ENCODE results near the gene ZNF440. TPM values are rescaled to one million over a fixed set of nuclear protein-coding genes. Genes with fewer than 3 reads are reported as not detected.

ZNF440 gene
- total RNA-seq, result 10 to 100 TPM; 11.9 to 16.0 (median 13.8) TPM

DNA sequence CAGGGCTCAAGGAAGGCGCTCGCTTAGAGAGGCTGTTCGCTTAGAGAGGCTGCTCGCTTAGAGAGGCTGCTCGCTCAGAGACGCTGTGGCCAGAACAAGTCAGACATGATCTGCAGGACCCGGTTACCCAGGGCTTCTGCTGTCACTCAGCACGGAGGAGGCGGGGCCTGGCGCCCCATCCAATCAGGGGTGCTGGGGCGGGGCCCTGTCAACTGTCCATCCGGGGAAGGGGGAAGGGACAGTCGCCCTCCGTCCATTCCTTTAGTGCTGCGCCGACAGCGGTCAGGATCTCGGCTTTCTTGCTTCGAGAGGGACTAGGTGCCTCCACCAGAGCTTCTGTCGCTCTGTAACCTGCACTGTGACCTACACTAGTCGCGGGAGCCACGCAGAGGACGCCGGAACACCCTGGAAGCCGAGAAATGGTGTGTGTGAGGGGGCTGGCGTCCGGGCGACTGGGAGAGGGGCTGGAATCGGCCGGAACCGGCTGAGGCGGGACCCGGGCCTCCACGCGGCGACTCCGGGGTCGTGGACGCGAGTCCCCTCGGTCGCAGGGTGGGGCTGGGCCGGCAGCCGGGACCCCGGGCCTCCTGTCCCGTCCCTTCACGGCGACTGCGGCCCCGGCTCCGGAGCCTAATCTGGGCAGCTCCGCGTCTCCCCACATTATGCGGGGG, at the start of gene ZNF440:
Gene ZNF440, plus strand, starts transcription at position 245 of the 671 bp plus-strand sequence. Its CDS starts 175 bp downstream, at position 420.
- Histone ChIP-seq H3K36me3 (no peaks in the 10 kb centered on the region), H3K27ac (peak within 1 kb of the TSS; percentile 63 to 81 (median 75)), H3K9me3 (no peaks in the 10 kb centered on the region), H3K27me3 (no peaks in the 10 kb centered on the region), H3K4me1 (peaks cover 0 to 11% of the 10 kb centered on the region in 2 donors), H3K4me3 (replicated peaks in 1 of 3) (peak within 1 kb of the TSS; percentile 52 to 77 (median 65))
- 0 to 2% methylated on average over 15 to 38 of the region's 55 CpGs for WGBS, 2 donors
- peak; percentile 98 for DNase-seq
- intact Hi-C loops (cut with DNase I), result no loop called here
- TF ChIP-seq POLR2A (IDR thresholded peaks at IDR 0.05), result peak; percentile 64 to 98
- TF ChIP-seq, protein P1, sequence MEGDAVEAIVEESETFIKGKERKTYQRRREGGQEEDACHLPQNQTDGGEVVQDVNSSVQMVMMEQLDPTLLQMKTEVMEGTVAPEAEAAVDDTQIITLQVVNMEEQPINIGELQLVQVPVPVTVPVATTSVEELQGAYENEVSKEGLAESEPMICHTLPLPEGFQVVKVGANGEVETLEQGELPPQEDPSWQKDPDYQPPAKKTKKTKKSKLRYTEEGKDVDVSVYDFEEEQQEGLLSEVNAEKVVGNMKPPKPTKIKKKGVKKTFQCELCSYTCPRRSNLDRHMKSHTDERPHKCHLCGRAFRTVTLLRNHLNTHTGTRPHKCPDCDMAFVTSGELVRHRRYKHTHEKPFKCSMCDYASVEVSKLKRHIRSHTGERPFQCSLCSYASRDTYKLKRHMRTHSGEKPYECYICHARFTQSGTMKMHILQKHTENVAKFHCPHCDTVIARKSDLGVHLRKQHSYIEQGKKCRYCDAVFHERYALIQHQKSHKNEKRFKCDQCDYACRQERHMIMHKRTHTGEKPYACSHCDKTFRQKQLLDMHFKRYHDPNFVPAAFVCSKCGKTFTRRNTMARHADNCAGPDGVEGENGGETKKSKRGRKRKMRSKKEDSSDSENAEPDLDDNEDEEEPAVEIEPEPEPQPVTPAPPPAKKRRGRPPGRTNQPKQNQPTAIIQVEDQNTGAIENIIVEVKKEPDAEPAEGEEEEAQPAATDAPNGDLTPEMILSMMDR (IDR thresholded peaks at IDR 0.05), result no peak

GRCh38 chr19:11766597-11767591, 47.2 kb upstream of the ZNF440 start, which contains the start of gene ZNF441:
Gene ZNF441 (plus strand): TSS chr19:11767000. CDS start chr19:11767194, 194 bp downstream.
- Histone ChIP-seq H3K27me3 (no peaks in the 10 kb centered on the region), H3K36me3 (no peaks in the 10 kb centered on the region), H3K27ac (peak within 1 kb of the TSS; percentile 72 to 91 (median 91)), H3K4me1 (peaks cover 10 to 19% of the 10 kb centered on the region in 2 donors), H3K4me3 (replicated peaks in 1 of 3) (peak within 1 kb of the TSS; percentile 29 to 63 (median 61)), H3K9me3 (no peaks in the 10 kb centered on the region)
- 0 to 1% methylated on average over 5 to 27 of the region's 61 CpGs for WGBS, 2 donors
- peak; percentile 35 to 87 for TF ChIP-seq POLR2A (IDR thresholded peaks at IDR 0.05)
- TF ChIP-seq, protein P1 (IDR thresholded peaks at IDR 0.05), result no peak
- intact Hi-C loops (cut with DNase I), result no loop called here
- peak; percentile 98 to 99 for DNase-seq

DNA sequence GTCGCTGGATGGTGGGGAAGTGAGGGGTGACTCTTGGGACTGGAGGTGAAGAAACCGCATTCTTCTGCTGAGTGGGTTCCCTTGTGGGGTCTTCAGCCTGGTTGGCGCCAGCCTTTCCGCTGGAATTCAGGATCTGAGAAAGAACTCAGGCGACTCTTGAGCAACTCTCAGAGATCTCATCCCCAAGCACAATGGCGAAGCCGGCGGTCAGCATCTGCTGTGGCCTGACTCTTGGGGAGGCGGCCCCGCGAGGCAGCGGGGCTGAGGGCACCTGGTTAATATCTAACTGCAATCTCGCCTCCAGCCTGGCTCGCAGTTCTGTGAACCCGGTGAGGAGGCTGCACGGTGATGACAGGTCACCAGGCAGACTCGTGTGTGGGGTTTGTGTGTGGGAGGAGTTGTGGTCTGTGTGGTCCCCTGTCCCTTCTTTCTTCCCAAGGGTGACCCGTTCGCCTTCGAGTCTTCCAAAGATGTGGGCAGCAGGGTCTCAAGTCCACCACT, 46.4 kb upstream of the ZNF440 start:
- H3K27me3 ChIP-seq, result no peaks in the 10 kb centered on the region
- H3K4me1 ChIP-seq, result peaks cover 10 to 19% of the 10 kb centered on the region in 2 donors
- peak overlapping the region; percentile 72 to 91 (median 91) for H3K27ac ChIP-seq
- no peaks in the 10 kb centered on the region for H3K9me3 ChIP-seq
- H3K4me3 ChIP-seq (replicated peaks in 1 of 3), result peak overlapping the region; percentile 29 to 63 (median 61)
- no peaks in the 10 kb centered on the region for H3K36me3 ChIP-seq
- peak; percentile 41 to 42 for DNase-seq
- 1 to 7% methylated on average over 5 to 19 of the region's 20 CpGs for WGBS, 2 donors
- intact Hi-C loops (cut with DNase I), result no loop called here
- no peak for TF ChIP-seq POLR2A (IDR thresholded peaks at IDR 0.05)
- TF ChIP-seq, protein P1 (IDR thresholded peaks at IDR 0.05), result no peak

GRCh38 chr19:11769995-11770394, 44.1 kb upstream of the ZNF440 start:
- DNase-seq, result no peak
- Histone ChIP-seq H3K4me1 (peaks cover 10 to 19% of the 10 kb centered on the region in 2 donors), H3K4me3 (replicated peaks in 1 of 3) (no peak overlapping the region), H3K36me3 (no peaks in the 10 kb centered on the region), H3K27me3 (no peaks in the 10 kb centered on the region), H3K27ac (no peak overlapping the region), H3K9me3 (no peaks in the 10 kb centered on the region)
- TF ChIP-seq, protein P1 (IDR thresholded peaks at IDR 0.05), result no peak
- TF ChIP-seq POLR2A (IDR thresholded peaks at IDR 0.05), result no peak
- intact Hi-C loops (cut with DNase I), result no loop called here
- WGBS, 2 donors, result 96 to 98% methylated on average over 4 of the region's 4 CpGs
